T-helper 2 cell treated with Interferon-gamma antibody and Interleukin-4, amounts not matched to agents 5 μg/mL and 100 μg/mL, for 36 hours (primary cell): ENCODE measurements around the gene LMNTD1.
"Not testable (repeated sequence)": the region's sequence is repeated elsewhere in the genome, so short reads cannot be mapped to it uniquely, and the experiment has no call there.

ENCODE experiments used
- DNase-seq: peaks from one replicate; pipeline ENCODE4 v3.0.0; 2021; ENCODE audit warnings: low spot score
- H3K27ac Mint-ChIP-seq: one replicate; pipeline ENCODE4 v1.8.0; 2021; ENCODE audit warnings: mild to moderate bottlenecking, mixed read lengths
- H3K27me3 Mint-ChIP-seq: one replicate; pipeline ENCODE4 v1.8.0; 2021; ENCODE audit warnings: low read depth, mixed read lengths
- H3K36me3 Mint-ChIP-seq: one replicate; pipeline ENCODE4 v1.8.0; 2021; ENCODE audit warnings: low read depth, mixed read lengths
- H3K4me1 Mint-ChIP-seq: one replicate; pipeline ENCODE4 v1.8.0; 2021; ENCODE audit warnings: low read depth, mixed read lengths
- H3K4me3 Mint-ChIP-seq: one replicate; pipeline ENCODE4 v1.8.0; 2022; ENCODE audit warnings: mild to moderate bottlenecking, moderate library complexity, mixed read lengths
- H3K9me3 Mint-ChIP-seq: one replicate; pipeline ENCODE4 v1.8.0; 2021; ENCODE audit warnings: mixed read lengths

The LMNTD1 gene

GRCh38 chr12:25456474-25456873, 96.6 kb downstream of the LMNTD1 start:
- peaks cover 5% of the 10 kb centered on the region for H3K27me3 Mint-ChIP-seq
- no peaks in the 10 kb centered on the region for H3K9me3 Mint-ChIP-seq
- no peak for DNase-seq
- H3K4me1 Mint-ChIP-seq, result no peaks in the 10 kb centered on the region
- no peak overlapping the region for H3K27ac Mint-ChIP-seq
- no peak overlapping the region for H3K4me3 Mint-ChIP-seq
- H3K36me3 Mint-ChIP-seq, result no peaks in the 10 kb centered on the region

GRCh38 chr12:25455696-25456095, 97.4 kb downstream of the LMNTD1 start:
- no peak for DNase-seq
- no peak overlapping the region for H3K4me3 Mint-ChIP-seq
- H3K9me3 Mint-ChIP-seq, result no peaks in the 10 kb centered on the region
- no peaks in the 10 kb centered on the region for H3K4me1 Mint-ChIP-seq
- no peak overlapping the region for H3K27ac Mint-ChIP-seq
- peaks cover 5% of the 10 kb centered on the region for H3K27me3 Mint-ChIP-seq
- H3K36me3 Mint-ChIP-seq, result no peaks in the 10 kb centered on the region

GRCh38 chr12:25449007-25449406, 104.1 kb downstream of the LMNTD1 start:
- DNase-seq, result no peak
- Mint-ChIP-seq H3K27ac (no peak overlapping the region), H3K9me3 (no peaks in the 10 kb centered on the region), H3K4me1 (no peaks in the 10 kb centered on the region), H3K27me3 (peaks cover 17% of the 10 kb centered on the region), H3K36me3 (no peaks in the 10 kb centered on the region), H3K4me3 (no peak overlapping the region)

GRCh38 chr12:25447046-25447445, 106.0 kb downstream of the LMNTD1 start:
- no peaks in the 10 kb centered on the region for H3K9me3 Mint-ChIP-seq
- no peaks in the 10 kb centered on the region for H3K36me3 Mint-ChIP-seq
- H3K27ac Mint-ChIP-seq, result no peak overlapping the region
- no peak overlapping the region for H3K4me3 Mint-ChIP-seq
- no peak for DNase-seq
- no peaks in the 10 kb centered on the region for H3K4me1 Mint-ChIP-seq
- H3K27me3 Mint-ChIP-seq, result peaks cover 20% of the 10 kb centered on the region

- Mint-ChIP-seq H3K4me3 (no peak overlapping the region), H3K4me1 (peaks cover 14% of the 10 kb centered on the region), H3K27ac (no peak overlapping the region), H3K36me3 (no peaks in the 10 kb centered on the region), H3K9me3 (no peaks in the 10 kb centered on the region), H3K27me3 (peaks cover 14% of the 10 kb centered on the region)
- DNase-seq, result no peak
These were observed 114.4 kb downstream of the LMNTD1 start for GRCh38 chr12:25438638-25439037.

GRCh38 chr12:25436206-25437030, 116.7 kb downstream of the LMNTD1 start:
- H3K9me3 Mint-ChIP-seq, result no peaks in the 10 kb centered on the region
- no peak for DNase-seq
- peaks cover 19% of the 10 kb centered on the region for H3K27me3 Mint-ChIP-seq
- no peaks in the 10 kb centered on the region for H3K36me3 Mint-ChIP-seq
- peak overlapping the region; percentile 68 for H3K4me3 Mint-ChIP-seq
- peak overlapping the region; percentile 41 for H3K27ac Mint-ChIP-seq
- peaks cover 16% of the 10 kb centered on the region for H3K4me1 Mint-ChIP-seq

- Mint-ChIP-seq H3K36me3 (peaks cover 3% of the 10 kb centered on the region), H3K27me3 (peaks cover 23% of the 10 kb centered on the region), H3K4me1 (peaks cover 17% of the 10 kb centered on the region), H3K9me3 (no peaks in the 10 kb centered on the region), H3K27ac (no peak overlapping the region), H3K4me3 (no peak overlapping the region)
- no peak for DNase-seq
These were observed 117.7 kb downstream of the LMNTD1 start for GRCh38 chr12:25435431-25435830.

GRCh38 chr12:25434515-25434914, 118.6 kb downstream of the LMNTD1 start:
- no peak for DNase-seq
- no peak overlapping the region for H3K4me3 Mint-ChIP-seq
- H3K36me3 Mint-ChIP-seq, result peaks cover 4% of the 10 kb centered on the region

GRCh38 chr12:25433581-25434325, 119.3 kb downstream of the LMNTD1 start:
- no peak overlapping the region for H3K4me3 Mint-ChIP-seq
- peaks cover 23% of the 10 kb centered on the region for H3K4me1 Mint-ChIP-seq

More at GRCh38 chr12:25434515-25434914, 118.6 kb downstream of the LMNTD1 start:
- Mint-ChIP-seq H3K9me3 (no peaks in the 10 kb centered on the region), H3K27ac (no peak overlapping the region), H3K27me3 (peaks cover 26% of the 10 kb centered on the region), H3K4me1 (peaks cover 23% of the 10 kb centered on the region)

GRCh38 chr12:25433024-25433423, 120.1 kb downstream of the LMNTD1 start:
- Mint-ChIP-seq H3K27me3 (peaks cover 26% of the 10 kb centered on the region), H3K4me3 (no peak overlapping the region), H3K4me1 (peaks cover 23% of the 10 kb centered on the region), H3K27ac (no peak overlapping the region), H3K36me3 (peaks cover 4% of the 10 kb centered on the region), H3K9me3 (no peaks in the 10 kb centered on the region)
- no peak for DNase-seq

More at GRCh38 chr12:25433581-25434325, 119.3 kb downstream of the LMNTD1 start:
- Mint-ChIP-seq H3K27ac (no peak overlapping the region), H3K27me3 (peaks cover 26% of the 10 kb centered on the region), H3K36me3 (peaks cover 4% of the 10 kb centered on the region), H3K9me3 (no peaks in the 10 kb centered on the region)
- DNase-seq, result no peak

- no peak overlapping the region for H3K27ac Mint-ChIP-seq
These were observed 125.5 kb downstream of the LMNTD1 start for GRCh38 chr12:25427337-25428249.

GRCh38 chr12:25426821-25427220, 126.3 kb downstream of the LMNTD1 start:
- peaks cover 16% of the 10 kb centered on the region for H3K27me3 Mint-ChIP-seq
- H3K36me3 Mint-ChIP-seq, DNase-seq, H3K4me3 Mint-ChIP-seq, H3K9me3 Mint-ChIP-seq, H3K4me1 Mint-ChIP-seq, H3K27ac Mint-ChIP-seq: not testable (repeated sequence)

More at GRCh38 chr12:25427337-25428249, 125.5 kb downstream of the LMNTD1 start:
- Mint-ChIP-seq H3K9me3 (no peaks in the 10 kb centered on the region), H3K4me3 (no peak overlapping the region), H3K36me3 (peaks cover 4% of the 10 kb centered on the region), H3K4me1 (peaks cover 7% of the 10 kb centered on the region), H3K27me3 (peaks cover 16% of the 10 kb centered on the region)
- DNase-seq, result no peak
